GM13977 (cell line): ENCODE results near the gene SNTB2.

Source experiments
- DNase-seq: peaks from one replicate; pipeline ENCODE4 v3.0.0; 2012; ENCODE audit warnings: low spot score
- in situ Hi-C: fragments of 300-500 bp; cut with MboI; formaldehyde crosslinking; loops from one replicate; pipeline ENCODE4 v1.12.0; 2022; ENCODE audit warnings: low sequenced_read_pairs, low pct_unique_long_range_greater_than_20kb, mixed read lengths, inconsistent platforms; ENCODE audit not compliant: unreplicated experiment
- TF ChIP-seq, protein P1 (sequence below): IDR thresholded peaks from 2 replicates; pipeline ENCODE4 v1.5.1; 2012; ENCODE audit warnings: mild to moderate bottlenecking, control low read depth; ENCODE audit not compliant: insufficient read depth; ENCODE audit errors: extremely low read depth, missing control alignments

SNTB2 gene

GRCh38 chr16:69345923-69346322 is 159.0 kb downstream of the SNTB2 start:
- in situ Hi-C loops, result no loop called here
- TF ChIP-seq, protein P1, sequence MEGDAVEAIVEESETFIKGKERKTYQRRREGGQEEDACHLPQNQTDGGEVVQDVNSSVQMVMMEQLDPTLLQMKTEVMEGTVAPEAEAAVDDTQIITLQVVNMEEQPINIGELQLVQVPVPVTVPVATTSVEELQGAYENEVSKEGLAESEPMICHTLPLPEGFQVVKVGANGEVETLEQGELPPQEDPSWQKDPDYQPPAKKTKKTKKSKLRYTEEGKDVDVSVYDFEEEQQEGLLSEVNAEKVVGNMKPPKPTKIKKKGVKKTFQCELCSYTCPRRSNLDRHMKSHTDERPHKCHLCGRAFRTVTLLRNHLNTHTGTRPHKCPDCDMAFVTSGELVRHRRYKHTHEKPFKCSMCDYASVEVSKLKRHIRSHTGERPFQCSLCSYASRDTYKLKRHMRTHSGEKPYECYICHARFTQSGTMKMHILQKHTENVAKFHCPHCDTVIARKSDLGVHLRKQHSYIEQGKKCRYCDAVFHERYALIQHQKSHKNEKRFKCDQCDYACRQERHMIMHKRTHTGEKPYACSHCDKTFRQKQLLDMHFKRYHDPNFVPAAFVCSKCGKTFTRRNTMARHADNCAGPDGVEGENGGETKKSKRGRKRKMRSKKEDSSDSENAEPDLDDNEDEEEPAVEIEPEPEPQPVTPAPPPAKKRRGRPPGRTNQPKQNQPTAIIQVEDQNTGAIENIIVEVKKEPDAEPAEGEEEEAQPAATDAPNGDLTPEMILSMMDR, result no peak
- no peak for DNase-seq

GRCh38 chr16:69346683-69347082 is 159.7 kb downstream of the SNTB2 start:
- TF ChIP-seq, protein P1, result no peak
- in situ Hi-C loops, result no loop called here
- DNase-seq, result no peak

- TF ChIP-seq, protein P1, result no peak
- no peak for DNase-seq
- in situ Hi-C loops, result no loop called here
Observed at GRCh38 chr16:69348222-69348621, 161.3 kb downstream of the SNTB2 start.

GRCh38 chr16:69349536-69349935 is 162.6 kb downstream of the SNTB2 start:
- in situ Hi-C loops, result no loop called here

DNA sequence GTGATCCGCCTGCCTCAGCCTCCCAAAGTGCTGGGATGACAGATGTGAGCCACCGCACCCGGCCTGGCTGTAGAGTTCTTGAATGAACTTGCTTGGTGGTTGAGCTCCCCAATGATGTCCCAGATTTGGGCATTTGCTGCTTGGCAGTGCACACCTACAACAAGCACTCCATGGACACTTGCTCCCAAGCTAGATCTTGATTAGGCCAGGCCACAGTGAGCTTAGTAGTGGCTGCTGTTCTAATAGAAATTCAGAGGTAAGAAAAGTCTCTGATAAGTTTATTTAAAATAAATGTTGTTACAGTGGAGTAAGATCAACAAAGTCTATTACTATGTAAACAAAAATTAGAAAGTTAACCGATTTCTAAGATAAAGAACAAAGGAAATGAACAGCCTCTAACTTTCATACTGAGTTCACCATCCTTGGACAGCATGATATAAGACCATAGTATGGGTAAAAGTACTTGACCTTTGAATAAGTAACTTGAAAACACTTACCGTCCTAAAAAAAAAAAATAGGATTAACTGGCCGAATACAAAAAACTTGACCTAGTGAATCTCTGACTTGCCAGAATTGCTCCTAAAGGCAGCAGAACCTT is 163.7 kb downstream of the SNTB2 start:
- in situ Hi-C loops, result no loop called here
- no peak for DNase-seq
- TF ChIP-seq, protein P1, result no peak

More at GRCh38 chr16:69349536-69349935, 162.6 kb downstream of the SNTB2 start:
- no peak for DNase-seq
- TF ChIP-seq, protein P1, result no peak

DNA sequence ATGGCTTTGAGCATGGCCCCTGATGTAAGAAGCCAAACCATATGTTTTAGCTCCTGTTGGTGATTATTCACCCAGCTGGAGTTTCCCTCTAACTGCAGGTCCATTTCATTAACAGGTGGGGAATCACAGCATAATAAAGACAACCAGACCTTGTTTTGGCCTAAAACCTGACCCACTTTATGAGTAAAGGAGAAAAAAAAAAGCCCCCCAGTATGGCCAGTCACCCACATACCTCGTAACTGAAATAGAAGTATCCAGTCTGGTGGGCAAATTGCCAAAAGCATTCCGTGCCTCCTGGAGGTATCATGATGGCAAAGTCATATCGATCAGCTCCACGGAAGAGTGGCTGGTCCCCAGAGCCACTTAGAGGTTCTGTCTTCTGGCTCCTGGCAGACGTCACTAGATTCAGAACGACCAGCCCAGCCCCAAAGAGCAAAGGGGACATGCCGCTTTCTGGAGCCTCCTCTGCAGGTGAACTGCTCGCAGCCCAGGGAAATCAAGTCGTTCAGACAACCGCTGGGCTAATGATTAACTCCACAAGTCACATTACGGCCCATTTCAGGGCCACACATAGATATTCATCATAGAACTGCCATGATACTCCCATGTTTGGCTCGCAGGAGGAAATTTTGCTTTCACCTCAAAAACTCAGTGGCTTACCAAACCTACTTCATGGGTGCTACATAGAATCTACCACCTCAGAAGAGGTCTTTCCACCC is 164.5 kb downstream of the SNTB2 start, which contains the start of gene TMED6:
TSS of gene TMED6 (minus strand) at position 478 of the 719 bp plus-strand sequence. CDS start at position 445, 33 bp downstream.
- in situ Hi-C loops, result no loop called here

More for the DNA sequence above, 164.5 kb downstream of the SNTB2 start, which contains the start of gene TMED6:
- TF ChIP-seq, protein P1, result no peak
- no peak for DNase-seq
